Vagina (tissue), 2 donors: ENCODE data around the gene GHRL. TPM values are rescaled to one million over a fixed set of nuclear protein-coding genes. Genes with fewer than 3 reads are reported as not detected.

Source experiments
- DNase-seq, 2 donors: peaks; one replicate each; pipeline ENCODE4 v3.0.0-alpha.2; 2017; ENCODE audit errors: extremely low spot score in 2 of 2
- H3K27ac ChIP-seq: fragments of 200-600 bp; sonication (generic); one replicate; pipeline ENCODE4 v1.5.1; 2019
- H3K27me3 ChIP-seq: fragments of 200-600 bp; sonication (generic); one replicate; pipeline ENCODE4 v1.5.1; 2019
- H3K36me3 ChIP-seq, 2 donors: fragments of 200-600 bp; sonication (generic); one replicate each; pipeline ENCODE4 v1.5.1; 2017 to 2019
- H3K4me1 ChIP-seq: fragments of 200-600 bp; sonication (generic); one replicate; pipeline ENCODE4 v1.5.1; 2019
- H3K4me3 ChIP-seq, 2 donors: fragments of 200-600 bp; sonication (generic); 1 replicate in 1 of 2; 2 replicates in 1 of 2; pipeline ENCODE4 v1.5.1; 2016 to 2019
- H3K9me3 ChIP-seq: fragments of 200-600 bp; sonication (generic); one replicate; pipeline ENCODE4 v1.5.1; 2019
- POLR2A ChIP-seq, 2 donors: fragments of 450-650 bp; IDR thresholded peaks; one replicate each; pipeline ENCODE4 v1.6.1; 2017; ENCODE audit warnings: antibody characterized with exemption in 2 of 2, mild to moderate bottlenecking in 2 of 2, moderate library complexity in 2 of 2
- POLR2AphosphoS5 ChIP-seq, 2 donors: sonication (generic); formaldehyde crosslinking; IDR thresholded peaks; one replicate each; pipeline ENCODE4 v1.9.0; 2017; ENCODE audit warnings: antibody characterized with exemption in 2 of 2, mild to moderate bottlenecking in 2 of 2, low read depth in 1 of 2; ENCODE audit not compliant: insufficient read depth in 1 of 2
- intact Hi-C: fragments of 100-400 bp; cut with DNase I; formaldehyde crosslinking; loops from one replicate; pipeline ENCODE4 v1.15.1; 2023
- total RNA-seq: library from RNA; depleted of rRNA; stranded (reverse); fragments of >200 nt; gene quantifications from one replicate; pipeline ENCODE4 v1.2.3, GENCODE V29; 2016
- TF ChIP-seq, protein P1 (sequence below), 3 experiments: fragments of 450-650 bp in 2 of 3; fragments of 200-600 bp in 1 of 3; sonication (generic) in 1 of 3; IDR thresholded peaks; one replicate each; pipeline ENCODE4 v1.5.1; 2017 to 2019; ENCODE audit warnings: antibody characterized with exemption in 3 of 3, mild to moderate bottlenecking in 2 of 3, moderate library complexity in 2 of 3

Gene GHRL
- total RNA-seq, 1 donor from 2014 or later, result not detected

DNA sequence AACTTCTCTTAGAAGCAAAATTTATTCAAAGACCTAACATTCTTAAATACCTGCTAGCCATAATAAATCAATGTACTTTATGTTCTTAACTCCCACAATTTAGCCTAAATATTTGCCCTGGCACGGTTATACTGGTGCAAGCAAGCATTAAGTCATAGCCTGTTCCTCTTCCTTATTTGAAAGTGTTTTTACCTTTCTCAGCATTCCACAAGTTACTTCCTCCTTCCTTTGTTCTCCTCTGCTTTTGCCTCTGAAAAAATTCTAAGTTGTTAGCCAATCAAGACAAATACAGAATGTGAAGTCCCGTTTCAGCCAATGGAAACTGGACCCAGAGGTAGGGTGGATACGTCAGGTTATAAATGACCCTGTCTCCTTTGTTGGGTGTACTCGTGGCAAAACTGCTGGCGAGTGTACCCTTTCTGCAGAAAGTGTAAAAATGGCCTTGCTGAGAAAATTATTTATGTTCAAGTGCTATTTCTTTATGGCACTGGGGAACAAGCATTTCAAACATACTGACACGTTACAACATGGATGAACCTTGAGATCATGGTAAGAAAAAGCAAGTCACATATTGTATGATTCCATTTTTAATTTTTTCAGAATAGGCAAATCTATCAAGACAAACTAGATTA, 47.5 kb downstream of the GHRL start:
- Histone ChIP-seq H3K4me1 (peaks cover 19% of the 10 kb centered on the region), H3K27me3 (no peaks in the 10 kb centered on the region), H3K36me3 (no peaks in the 10 kb centered on the region), H3K4me3 (no peak overlapping the region), H3K27ac (no peak overlapping the region), H3K9me3 (no peaks in the 10 kb centered on the region)
- TF ChIP-seq, protein P1, sequence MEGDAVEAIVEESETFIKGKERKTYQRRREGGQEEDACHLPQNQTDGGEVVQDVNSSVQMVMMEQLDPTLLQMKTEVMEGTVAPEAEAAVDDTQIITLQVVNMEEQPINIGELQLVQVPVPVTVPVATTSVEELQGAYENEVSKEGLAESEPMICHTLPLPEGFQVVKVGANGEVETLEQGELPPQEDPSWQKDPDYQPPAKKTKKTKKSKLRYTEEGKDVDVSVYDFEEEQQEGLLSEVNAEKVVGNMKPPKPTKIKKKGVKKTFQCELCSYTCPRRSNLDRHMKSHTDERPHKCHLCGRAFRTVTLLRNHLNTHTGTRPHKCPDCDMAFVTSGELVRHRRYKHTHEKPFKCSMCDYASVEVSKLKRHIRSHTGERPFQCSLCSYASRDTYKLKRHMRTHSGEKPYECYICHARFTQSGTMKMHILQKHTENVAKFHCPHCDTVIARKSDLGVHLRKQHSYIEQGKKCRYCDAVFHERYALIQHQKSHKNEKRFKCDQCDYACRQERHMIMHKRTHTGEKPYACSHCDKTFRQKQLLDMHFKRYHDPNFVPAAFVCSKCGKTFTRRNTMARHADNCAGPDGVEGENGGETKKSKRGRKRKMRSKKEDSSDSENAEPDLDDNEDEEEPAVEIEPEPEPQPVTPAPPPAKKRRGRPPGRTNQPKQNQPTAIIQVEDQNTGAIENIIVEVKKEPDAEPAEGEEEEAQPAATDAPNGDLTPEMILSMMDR (IDR thresholded peaks at IDR 0.05), result no peak
- TF ChIP-seq POLR2A (IDR thresholded peaks at IDR 0.05) (no peak), POLR2AphosphoS5 (IDR thresholded peaks at IDR 0.05; ENCODE audit: insufficient read depth in 1 of 2, low read depth in 1 of 2) (no peak)
- intact Hi-C loops, result no loop called here
- no peak for DNase-seq

DNA sequence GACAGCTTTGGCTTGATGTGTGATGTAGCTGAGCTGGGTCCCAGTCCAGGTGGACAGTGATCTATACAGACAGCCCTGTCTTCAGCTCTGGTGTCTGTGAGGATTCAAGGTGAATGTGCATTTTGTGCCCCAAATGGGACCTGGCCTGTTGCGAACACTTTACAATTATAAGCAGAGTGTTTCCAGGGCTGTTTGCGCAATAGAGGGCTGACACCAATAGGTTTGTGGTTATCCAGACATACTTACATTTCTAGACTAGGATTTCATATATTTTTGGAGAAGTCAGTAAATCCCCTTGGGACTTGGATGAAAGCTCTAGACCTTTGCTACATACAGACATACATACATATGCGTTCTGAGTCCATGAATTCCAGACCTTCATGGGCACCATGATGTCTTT, 48.7 kb downstream of the GHRL start:
- no peak overlapping the region for H3K4me3 ChIP-seq
- intact Hi-C loops, result no loop called here
- H3K4me1 ChIP-seq, result peaks cover 7% of the 10 kb centered on the region
- H3K27me3 ChIP-seq, result no peaks in the 10 kb centered on the region
- TF ChIP-seq, protein P1 (IDR thresholded peaks at IDR 0.05), result no peak
- TF ChIP-seq POLR2A (IDR thresholded peaks at IDR 0.05) (no peak), POLR2AphosphoS5 (IDR thresholded peaks at IDR 0.05; ENCODE audit: insufficient read depth in 1 of 2, low read depth in 1 of 2) (no peak)
- H3K27ac ChIP-seq, result no peak overlapping the region
- peaks cover 0 to 7% of the 10 kb centered on the region in 2 donors for H3K36me3 ChIP-seq
- DNase-seq, result no peak
- H3K9me3 ChIP-seq, result no peaks in the 10 kb centered on the region

DNA sequence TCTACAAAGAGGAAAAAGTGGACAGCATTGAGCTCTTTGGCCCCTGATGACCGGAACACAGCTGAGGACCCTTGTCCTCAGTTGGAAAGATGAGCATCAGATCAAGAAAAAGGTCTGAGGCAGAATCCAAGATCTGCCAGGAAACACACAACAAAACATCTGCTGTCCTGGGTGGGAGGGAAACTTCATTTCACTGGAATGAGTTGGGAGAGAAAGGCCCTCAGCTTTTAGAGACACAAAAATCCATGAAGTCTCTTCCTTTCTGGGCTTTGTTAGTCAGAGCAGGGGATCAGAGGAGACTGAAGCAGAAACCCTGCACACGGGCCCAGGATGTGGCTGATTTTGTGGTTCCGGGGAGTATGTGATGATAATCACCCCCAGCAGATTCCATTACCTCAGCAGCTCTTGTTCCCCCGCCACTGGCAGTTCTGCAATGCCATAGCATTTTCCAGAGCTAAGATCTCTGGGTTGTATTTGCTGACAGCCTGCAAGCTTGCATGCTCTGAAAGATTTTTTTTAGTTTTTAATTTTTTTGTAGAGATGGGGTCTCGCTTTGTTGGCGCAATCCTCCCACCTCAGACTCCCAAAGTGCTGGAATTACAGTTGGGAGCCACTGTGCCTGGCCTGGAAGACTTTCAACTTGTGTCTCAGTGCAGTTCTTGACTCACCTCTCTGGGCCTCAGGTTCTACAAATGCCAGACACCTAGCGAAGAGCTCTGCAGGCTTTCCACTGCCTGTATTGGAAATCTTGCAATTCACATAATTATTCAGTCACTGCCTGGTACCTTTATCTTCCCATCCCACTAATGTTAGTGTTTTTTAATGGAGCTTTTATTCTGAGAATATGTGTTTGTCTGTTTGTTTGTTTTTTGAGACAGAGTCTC, 50.3 kb downstream of the GHRL start:
- Histone ChIP-seq H3K4me1 (peaks cover under 1% of the 10 kb centered on the region), H3K27me3 (no peaks in the 10 kb centered on the region), H3K9me3 (no peaks in the 10 kb centered on the region), H3K4me3 (no peak overlapping the region), H3K27ac (no peak overlapping the region), H3K36me3 (peaks cover 0 to 10% of the 10 kb centered on the region in 2 donors)
- intact Hi-C loops, result no loop called here
- no peak for DNase-seq
- no peak for TF ChIP-seq POLR2A (IDR thresholded peaks at IDR 0.05)

DNA sequence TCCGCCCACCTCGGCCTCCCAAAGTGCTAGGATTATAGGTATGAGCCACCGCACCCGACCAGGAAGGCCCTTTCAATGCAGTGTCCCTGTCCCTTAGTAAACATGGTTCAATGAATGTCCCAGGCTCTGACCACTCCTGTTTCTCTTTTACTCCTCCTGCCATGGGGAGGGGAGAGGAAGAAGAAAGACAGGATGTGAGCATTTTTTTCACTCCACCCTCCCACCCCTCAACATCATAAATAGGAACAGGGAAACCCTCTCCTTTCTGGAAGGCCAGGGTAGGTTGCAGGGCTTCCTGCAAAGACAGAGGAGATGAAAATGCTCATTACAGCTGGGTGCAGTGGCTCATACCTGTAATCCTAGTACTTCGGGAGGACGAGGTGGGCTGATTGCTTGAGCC, 51.9 kb downstream of the GHRL start:
- no peaks in the 10 kb centered on the region for H3K4me1 ChIP-seq
- intact Hi-C loops, result no loop called here
- DNase-seq, result no peak
- H3K27me3 ChIP-seq, result no peaks in the 10 kb centered on the region
- H3K4me3 ChIP-seq, result no peak overlapping the region
- TF ChIP-seq POLR2AphosphoS5 (IDR thresholded peaks at IDR 0.05; ENCODE audit: insufficient read depth in 1 of 2, low read depth in 1 of 2) (no peak), POLR2A (IDR thresholded peaks at IDR 0.05) (no peak)
- TF ChIP-seq, protein P1 (IDR thresholded peaks at IDR 0.05), result no peak
- no peak overlapping the region for H3K27ac ChIP-seq
- H3K9me3 ChIP-seq, result no peaks in the 10 kb centered on the region
- peaks cover 0 to 10% of the 10 kb centered on the region in 2 donors for H3K36me3 ChIP-seq

DNA sequence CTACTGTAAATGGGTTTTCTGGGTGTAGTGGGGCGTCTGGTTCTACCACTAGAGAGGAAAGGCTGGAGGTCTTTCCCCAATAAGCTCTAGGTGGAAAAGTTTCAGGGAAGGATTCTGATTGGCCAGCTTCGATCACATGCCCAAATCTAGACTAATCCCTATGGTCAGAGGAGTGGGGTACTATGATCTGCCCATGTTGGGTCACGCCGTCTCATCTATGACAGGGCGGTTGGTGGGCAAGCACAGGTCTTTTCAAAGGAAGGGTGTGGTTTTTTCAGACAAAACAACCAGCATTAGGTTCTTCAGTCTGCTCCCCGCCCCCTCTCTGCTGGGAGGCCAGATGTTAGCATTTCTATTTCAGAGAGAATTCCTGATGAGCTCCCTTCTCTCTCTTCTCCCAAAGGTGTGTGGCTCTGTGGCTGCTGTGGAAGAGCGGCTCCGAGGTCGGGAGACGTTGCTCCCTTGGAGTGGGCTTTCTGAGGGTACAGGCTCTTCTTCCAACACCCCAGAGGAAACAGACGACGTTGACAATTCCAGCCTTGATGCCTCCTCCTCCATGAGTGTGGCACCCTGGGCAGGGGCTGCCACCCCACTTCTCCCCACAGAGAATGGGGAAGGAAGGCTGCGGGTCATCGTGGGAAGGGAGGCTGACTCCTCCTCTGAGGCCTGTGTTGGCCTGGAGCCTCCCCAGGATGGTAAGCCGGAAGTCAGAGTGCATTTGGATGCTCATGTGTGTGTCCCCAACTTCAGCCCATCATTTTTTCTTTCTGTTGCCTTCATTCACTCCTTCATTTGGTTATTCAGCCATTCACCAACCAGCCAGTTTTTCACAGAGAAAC, 54.2 kb downstream of the GHRL start:
- no peaks in the 10 kb centered on the region for H3K9me3 ChIP-seq

More for the DNA sequence above, 54.2 kb downstream of the GHRL start:
- no peaks in the 10 kb centered on the region for H3K4me1 ChIP-seq
- H3K27ac ChIP-seq, result no peak overlapping the region
- H3K36me3 ChIP-seq, result peaks cover 0 to 17% of the 10 kb centered on the region in 2 donors
- intact Hi-C loops, result no loop called here
- TF ChIP-seq POLR2AphosphoS5 (IDR thresholded peaks at IDR 0.05; ENCODE audit: insufficient read depth in 1 of 2, low read depth in 1 of 2) (no peak), POLR2A (IDR thresholded peaks at IDR 0.05) (no peak)
- TF ChIP-seq, protein P1 (IDR thresholded peaks at IDR 0.05), result no peak
- DNase-seq, result no peak
- no peaks in the 10 kb centered on the region for H3K27me3 ChIP-seq
- no peak overlapping the region for H3K4me3 ChIP-seq
